Stimulated activated naive CD4-positive, alpha-beta T cell (primary cell): Measurements from ENCODE around the gene NXT1.

Source experiments
- DNase-seq, 6 experiments: peaks; one replicate each; lab custom pipeline; 2025; lab: John Stamatoyannopoulos, UW

The NXT1 gene

GRCh38 chr20:23391707-23392310 is 41.2 kb downstream of the NXT1 start:
- no peak for DNase-seq

- DNase-seq: no peak
Measured at GRCh38 chr20:23393996-23394775, 43.6 kb downstream of the NXT1 start.

- DNase-seq: no peak
Measured at GRCh38 chr20:23396950-23397627, 46.5 kb downstream of the NXT1 start.

GRCh38 chr20:23397961-23398360 is 47.4 kb downstream of the NXT1 start:
- no peak for DNase-seq

- no peak for DNase-seq
Measured at GRCh38 chr20:23399568-23400241, 49.1 kb downstream of the NXT1 start.

- no peak for DNase-seq
Measured at GRCh38 chr20:23401051-23401450, 50.5 kb downstream of the NXT1 start.

GRCh38 chr20:23403751-23404150 is 53.2 kb downstream of the NXT1 start:
- DNase-seq: no peak

- no peak for DNase-seq
Measured at GRCh38 chr20:23404196-23404595, 53.6 kb downstream of the NXT1 start.
